Measurements from ENCODE around the gene PTPRO.

- TF ChIP-seq CTCF (IDR thresholded peaks at IDR 0.05) (no peak), POLR2A (IDR thresholded peaks at IDR 0.05; ENCODE audit: low read depth) (no peak), EP300 (IDR thresholded peaks at IDR 0.05) (no peak)
Measured at GRCh38 chr12:15545334-15545733, 223.0 kb downstream of the PTPRO start.

Measured in esophagus muscularis mucosa (tissue), 4 donors.